A549 treated with dexamethasone at 1 μM for 4 hours (cell line): ENCODE data around the gene B3GNT4. TPM values are rescaled to one million over a fixed set of nuclear protein-coding genes. Genes with fewer than 3 reads are reported as not detected.

Source experiments
- total RNA-seq: library from RNA; stranded (reverse); fragments of 200-300 nt; extraction: Qiagen RNA extraction; gene quantifications from 5 replicates; pipeline ENCODE4 v1.2.3, GENCODE V29; 2022

Gene B3GNT4
- total RNA-seq, result 0.39 to 0.80 TPM (median 0.64 TPM) in 5 replicates

DNA sequence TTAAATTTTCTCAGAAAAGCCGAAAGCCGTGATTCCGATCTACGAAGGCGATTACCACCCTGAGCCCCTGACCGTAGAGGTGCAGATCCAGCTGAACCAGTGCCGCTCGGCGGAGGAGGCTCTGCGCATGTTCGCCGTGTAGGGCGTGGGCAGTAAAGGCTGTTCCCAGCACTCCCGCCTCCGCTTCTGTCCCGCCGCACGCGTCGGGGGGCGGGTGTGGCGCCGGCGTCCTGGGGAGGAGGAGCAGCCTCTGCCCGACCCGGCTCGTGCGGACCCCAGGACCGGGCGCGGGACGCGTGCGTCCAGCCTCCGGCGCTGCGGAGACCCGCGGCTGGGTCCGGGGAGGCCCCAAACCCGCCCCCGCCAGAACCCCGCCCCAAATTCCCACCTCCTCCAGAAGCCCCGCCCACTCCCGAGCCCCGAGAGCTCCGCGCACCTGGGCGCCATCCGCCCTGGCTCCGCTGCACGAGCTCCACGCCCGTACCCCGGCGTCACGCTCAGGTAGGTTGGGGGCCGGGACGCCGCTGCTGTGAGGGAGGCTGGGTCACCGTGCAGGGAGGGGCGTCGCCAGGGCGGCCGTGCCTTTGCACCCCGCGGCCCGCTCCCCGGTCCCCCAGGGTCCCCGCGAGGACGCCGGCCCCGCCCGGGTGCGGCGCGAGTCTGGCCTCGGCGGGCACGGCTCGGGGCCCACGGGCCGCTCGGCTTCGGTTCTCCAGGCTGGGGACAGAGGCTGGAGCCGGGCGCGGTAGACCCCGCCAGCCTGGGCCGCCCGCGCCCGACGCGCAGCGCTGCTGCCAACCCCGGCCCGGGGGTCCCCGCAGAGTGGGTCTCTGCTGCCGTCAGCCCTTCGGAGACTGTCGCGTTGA is at the start of gene B3GNT4:
B3GNT4 (plus strand) TSS at position 409 of the 866 bp plus-strand sequence. CDS start 910 bp downstream, outside the sequence.

DNA sequence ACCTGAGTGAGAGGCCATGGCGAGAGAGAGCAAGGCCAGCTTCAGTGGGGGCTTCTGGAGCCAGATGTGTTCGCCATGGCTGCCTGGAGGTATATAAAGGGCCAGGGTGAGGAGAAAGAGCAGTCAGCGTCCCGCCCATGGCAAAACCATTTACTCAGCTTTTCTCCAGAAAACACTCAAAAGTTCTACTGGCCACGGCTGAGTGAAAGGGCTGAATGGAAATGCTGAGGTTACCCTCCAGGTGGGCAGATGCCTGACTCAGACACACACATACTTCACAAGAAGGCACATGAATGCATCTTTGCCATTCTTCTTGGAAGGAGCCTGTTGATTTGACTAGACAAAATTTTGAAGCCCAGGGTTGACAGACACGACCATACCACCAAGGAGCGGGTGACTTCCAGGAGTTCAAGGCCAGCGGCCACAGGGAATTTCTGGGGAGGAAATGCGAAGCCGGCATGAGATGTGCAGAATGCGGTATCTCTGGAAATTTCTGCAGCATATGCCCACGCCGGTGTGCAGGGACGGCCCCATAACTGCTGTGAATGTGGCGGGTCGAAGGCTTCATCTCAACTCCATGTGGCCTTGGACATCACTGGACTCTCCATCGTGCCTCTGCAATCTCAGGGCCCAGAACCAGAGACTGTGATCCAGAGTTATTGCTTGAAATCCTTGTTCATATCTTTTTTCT is 29.2 kb upstream of the B3GNT4 start, which contains the start of gene IL31:
IL31 (minus strand) TSS at position 67 of the 691 bp plus-strand sequence; CDS start at position 18, 49 bp downstream.

DNA sequence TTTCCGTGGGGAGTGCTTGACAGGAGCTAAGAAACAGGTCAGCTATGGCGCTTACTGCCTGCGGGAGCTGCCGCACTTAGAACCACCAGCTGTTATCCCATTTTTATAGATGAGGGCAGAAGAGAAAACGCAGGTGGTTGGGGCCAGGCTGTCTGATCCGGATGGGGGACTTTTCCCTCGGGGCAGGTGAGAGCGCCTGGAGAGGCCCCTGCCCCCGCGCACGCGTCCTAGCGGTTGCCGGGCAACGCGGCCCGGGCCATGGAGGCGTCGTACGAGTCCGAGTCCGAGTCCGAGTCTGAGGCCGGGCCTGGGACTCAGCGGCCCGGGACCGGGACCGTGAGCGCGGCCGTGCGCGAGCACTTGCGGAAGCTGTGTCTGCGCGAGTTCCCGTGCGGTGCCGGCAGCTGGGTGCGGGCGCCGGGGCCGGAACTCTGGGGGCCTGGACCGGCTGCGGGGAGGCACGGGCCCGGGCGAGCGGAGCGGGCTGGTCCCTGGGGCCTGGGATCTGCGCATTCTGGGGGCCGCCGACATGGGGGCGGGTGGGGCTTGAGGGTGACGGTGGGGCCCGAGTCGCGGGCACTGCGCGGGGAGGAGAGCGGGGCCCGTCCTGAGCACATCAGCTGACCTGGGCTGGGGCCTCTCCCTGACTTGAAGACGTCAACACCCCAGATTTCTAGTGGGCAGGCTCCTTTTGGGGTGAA is 20.5 kb upstream of the B3GNT4 start, which contains the start of gene LRRC43:
LRRC43 (plus strand) TSS at position 237 of the 701 bp plus-strand sequence; CDS start at position 259, 22 bp downstream.

DNA sequence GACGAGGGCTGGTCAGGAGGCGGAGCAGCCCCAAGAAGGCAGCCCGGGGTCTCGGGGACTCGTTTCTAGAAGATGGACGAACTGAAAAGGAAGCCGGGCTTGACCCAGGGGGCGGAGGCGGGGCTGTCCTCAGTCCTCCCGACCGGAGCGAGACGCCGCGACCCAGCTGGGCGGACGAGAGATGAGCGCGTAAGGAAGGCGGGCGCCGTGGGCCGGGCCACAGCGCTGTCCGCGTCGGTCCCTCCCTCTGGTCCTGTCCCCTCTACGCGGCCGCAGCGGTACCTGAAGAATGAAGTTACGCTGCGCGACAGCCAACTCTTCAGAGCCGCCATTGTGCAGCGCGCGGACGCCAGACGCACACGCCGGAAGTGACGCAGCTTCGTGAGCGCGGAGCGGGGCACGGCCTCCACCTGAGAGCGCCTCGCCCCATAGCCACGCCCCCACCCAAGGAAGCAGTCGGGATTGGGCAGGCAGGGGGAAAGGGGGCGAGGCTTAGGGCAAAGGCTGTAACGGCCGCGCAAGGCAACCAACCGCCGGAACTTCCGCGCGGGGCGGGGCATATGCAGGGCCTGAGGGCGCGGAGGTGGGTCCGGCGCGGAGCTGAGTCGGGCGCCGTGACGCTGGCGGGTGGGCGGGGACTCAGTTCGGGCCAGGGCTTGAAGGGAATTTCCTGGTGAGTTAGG is 22.3 kb downstream of the B3GNT4 start, which contains the start of gene DIABLO:
DIABLO (minus strand) TSS at position 370 of the 683 bp plus-strand sequence; CDS start at position 332, 38 bp downstream.

Other genes starting within 250 kb of the B3GNT4 start
- gene BCL7A, start 181.8 kb upstream of the B3GNT4 start, total RNA-seq, result 8.5 to 11.4 TPM (median 10.3 TPM) in 5 replicates
- gene MLXIP, start 125.0 kb upstream of the B3GNT4 start, total RNA-seq, result 24.6 to 56.2 TPM (median 50.9 TPM) in 5 replicates
- not detected in 5 replicates for gene IL31, start 29.5 kb upstream of the B3GNT4 start, total RNA-seq
- gene LRRC43, start 20.6 kb upstream of the B3GNT4 start, total RNA-seq, result 0.09 to 0.24 TPM (median 0.21 TPM) in 5 replicates
- 68.5 to 74.2 TPM (median 71.5 TPM) in 5 replicates for gene DIABLO, start 22.3 kb downstream of the B3GNT4 start, total RNA-seq
- 18.3 to 19.0 TPM (median 18.4 TPM) in 5 replicates for gene VPS33A, start 62.8 kb downstream of the B3GNT4 start, total RNA-seq
- gene CLIP1, start 219.0 kb downstream of the B3GNT4 start, total RNA-seq, result 34.7 to 42.8 TPM (median 35.5 TPM) in 5 replicates